OCI-LY7 (cell line): ENCODE data around the gene SLC6A7. TPM values are rescaled to one million over a fixed set of nuclear protein-coding genes. Genes with fewer than 3 reads are reported as not detected.

Experiments used
- BruUV-seq: library from RNA; stranded (reverse); fragments of 400-500 nt; replicated peaks from 2 replicates; lab custom pipeline; 2021; lab: Mats Ljungman, UMichigan
- CTCF ChIA-PET: fragments of 300-600 bp; sonication (Branson Sonifier 250); formaldehyde crosslinking; loops from one replicate; lab custom pipeline; 2022; ENCODE audit warnings: antibody characterized with exemption; ENCODE audit not compliant: unreplicated experiment; lab: Charles Lee
- POLR2A ChIA-PET: fragments of 300-600 bp; sonication (Branson Sonifier 250); formaldehyde crosslinking; loops from one replicate; lab custom pipeline; 2022; ENCODE audit warnings: antibody characterized with exemption; lab: Charles Lee
- DNase-seq: peaks from one replicate; pipeline ENCODE4 v3.0.0-alpha.2; 2015; ENCODE audit warnings: low spot score
- H2AFZ ChIP-seq: fragments of 200-600 bp; sonication (generic), shearing (Covaris generic); 2 replicates; pipeline ENCODE4 v1.6.1; 2014; ENCODE audit warnings: mild to moderate bottlenecking, antibody characterized with exemption, low read length, moderate library complexity
- H3K27ac ChIP-seq: fragments of 200-600 bp; sonication (generic); 2 replicates; pipeline ENCODE4 v1.5.1; 2014; ENCODE audit warnings: mixed run types, low read depth, mild to moderate bottlenecking, moderate library complexity, low read length, inconsistent platforms; ENCODE audit not compliant: poor library complexity, severe bottlenecking
- H3K36me3 ChIP-seq: fragments of 200-600 bp; sonication (generic); 2 replicates; pipeline ENCODE4 v1.6.1; 2014; ENCODE audit warnings: mild to moderate bottlenecking, antibody characterized with exemption, low read length, moderate library complexity, mixed read lengths; ENCODE audit not compliant: insufficient read depth
- H3K4me1 ChIP-seq: fragments of 200-600 bp; sonication (generic); 2 replicates; pipeline ENCODE4 v1.5.1; 2014; ENCODE audit warnings: mild to moderate bottlenecking, low read length; ENCODE audit not compliant: insufficient read depth, poor library complexity, severe bottlenecking
- H3K4me2 ChIP-seq: fragments of 200-600 bp; sonication (generic); 2 replicates; pipeline ENCODE4 v1.6.1; 2014; ENCODE audit warnings: mild to moderate bottlenecking, low read length
- H3K4me3 ChIP-seq: fragments of 200-600 bp; sonication (generic); 2 replicates; pipeline ENCODE4 v1.5.1; 2014; ENCODE audit warnings: mild to moderate bottlenecking, low read depth, low read length; ENCODE audit not compliant: poor library complexity, severe bottlenecking
- H3K79me2 ChIP-seq: fragments of 200-600 bp; sonication (generic); 2 replicates; pipeline ENCODE4 v1.6.1; 2016; ENCODE audit warnings: low read depth, mild to moderate bottlenecking, low read length, moderate library complexity, mixed read lengths; ENCODE audit not compliant: insufficient read depth
- H3K9me2 ChIP-seq: fragments of 200-600 bp; sonication (generic); 2 replicates; pipeline ENCODE4 v1.6.1; 2016; ENCODE audit warnings: mild to moderate bottlenecking, low read length, mixed read lengths; ENCODE audit not compliant: insufficient read depth
- H3K9me3 ChIP-seq: fragments of 200-600 bp; sonication (generic); 2 replicates; pipeline ENCODE4 v1.6.1; 2014; ENCODE audit warnings: mild to moderate bottlenecking, mixed run types, low read length, mixed read lengths
- H4K20me1 ChIP-seq: fragments of 200-600 bp; sonication (generic); 2 replicates; pipeline ENCODE4 v1.6.1; 2014; ENCODE audit warnings: mild to moderate bottlenecking, antibody characterized with exemption, low read length, moderate library complexity, mixed read lengths; ENCODE audit not compliant: insufficient read depth
- CTCF ChIP-seq: fragments of 200-600 bp; sonication (generic); conservative IDR thresholded peaks from 2 replicates; pipeline ENCODE4 v1.5.1; 2014; ENCODE audit warnings: mild to moderate bottlenecking, antibody characterized with exemption, low read length, moderate library complexity, mixed read lengths
- EZH2phosphoT487 ChIP-seq: fragments of 200-600 bp; sonication (generic); IDR thresholded peaks from 2 replicates; pipeline ENCODE4 v1.6.1; 2018; ENCODE audit warnings: low read depth, borderline replicate concordance, mild to moderate bottlenecking, mixed run types, antibody characterized with exemption, low read length, moderate library complexity, mixed read lengths
- intact Hi-C: fragments of 100-400 bp; cut with micrococcal nuclease; formaldehyde crosslinking; loops from one replicate; pipeline ENCODE4 v1.10.0; 2022; ENCODE audit not compliant: unreplicated experiment
- total RNA-seq, 2 experiments: library from RNA; depleted of rRNA in 1 of 2; stranded (reverse); fragments of >200 nt in 1 of 2; shearing (Covaris generic) in 1 of 2; gene quantifications; 2 replicates each; pipeline ENCODE4 v1.2.3, GENCODE V29; 2014 to 2022

SLC6A7 gene
- total RNA-seq, 2 experiments from 2014 or later, result not detected

- Histone ChIP-seq H3K36me3 (no peaks in the 10 kb centered on the region), H3K27ac (no peak overlapping the region), H3K4me2 (no peak overlapping the region), H4K20me1 (no peaks in the 10 kb centered on the region), H3K9me3 (no peaks in the 10 kb centered on the region), H3K4me1 (no peaks in the 10 kb centered on the region), H3K4me3 (no peak overlapping the region), H3K9me2 (no peaks in the 10 kb centered on the region), H2AFZ (no peak overlapping the region), H3K79me2 (no peaks in the 10 kb centered on the region)
- ChIA-PET POLR2A (interaction anchor here (0.6 kb wide), 1 partner anchor 337 kb away, joined by 3 read pairs; no protein-coding TSS in a partner anchor), CTCF (interaction anchor here (0.6 to 1.5 kb wide), 3 partner anchors 17 to 139 kb away, joined by 3 read pairs; no protein-coding TSS in a partner anchor)
- intact Hi-C loops, result no loop called here
- BruUV-seq, result no TSS peak
- no peak for DNase-seq
- TF ChIP-seq CTCF, result no peak
- TF ChIP-seq EZH2phosphoT487, result no peak
These were observed 55.9 kb downstream of the SLC6A7 start for GRCh38 chr5:150245808-150246207.

GRCh38 chr5:150246429-150246828 lies 56.6 kb downstream of the SLC6A7 start:
- Histone ChIP-seq H2AFZ (no peak overlapping the region), H3K4me2 (no peak overlapping the region), H3K4me1 (no peaks in the 10 kb centered on the region), H3K4me3 (no peak overlapping the region), H3K9me2 (no peaks in the 10 kb centered on the region), H4K20me1 (no peaks in the 10 kb centered on the region), H3K9me3 (no peaks in the 10 kb centered on the region), H3K36me3 (no peaks in the 10 kb centered on the region), H3K27ac (no peak overlapping the region), H3K79me2 (no peaks in the 10 kb centered on the region)
- DNase-seq, result no peak
- ChIA-PET CTCF (interaction anchor here (0.6 to 1.5 kb wide), 4 partner anchors 16 to 273 kb away, joined by 3 read pairs; no protein-coding TSS in a partner anchor), POLR2A (interaction anchor here (0.6 kb wide), 1 partner anchor 337 kb away, joined by 3 read pairs; no protein-coding TSS in a partner anchor)
- no TSS peak for BruUV-seq
- TF ChIP-seq CTCF, result no peak
- no peak for TF ChIP-seq EZH2phosphoT487
- intact Hi-C loops, result no loop called here

GRCh38 chr5:150246835-150247234 lies 57.0 kb downstream of the SLC6A7 start:
- intact Hi-C loops, result no loop called here
- H3K79me2 ChIP-seq, result no peaks in the 10 kb centered on the region
- H3K4me2 ChIP-seq, result no peak overlapping the region
- no peak overlapping the region for H3K27ac ChIP-seq
- H3K4me1 ChIP-seq, result no peaks in the 10 kb centered on the region
- no peaks in the 10 kb centered on the region for H3K9me2 ChIP-seq
- no TSS peak for BruUV-seq
- TF ChIP-seq CTCF (no peak), EZH2phosphoT487 (no peak)
- no peaks in the 10 kb centered on the region for H3K9me3 ChIP-seq
- no peak for DNase-seq
- ChIA-PET CTCF (interaction anchor here (0.6 to 1.5 kb wide), 3 partner anchors 16 to 272 kb away, joined by 3 read pairs; no protein-coding TSS in a partner anchor), POLR2A (interaction anchor here (1.2 kb wide), 1 partner anchor 23 kb away, joined by 4 read pairs; no protein-coding TSS in a partner anchor)
- H3K36me3 ChIP-seq, result no peaks in the 10 kb centered on the region
- H4K20me1 ChIP-seq, result no peaks in the 10 kb centered on the region
- no peak overlapping the region for H2AFZ ChIP-seq
- no peak overlapping the region for H3K4me3 ChIP-seq
